ENCODE results near the gene JUNB. TPM values are rescaled to one million over a fixed set of nuclear protein-coding genes. Genes with fewer than 3 reads are reported as not detected.
A peak's percentile ranks its signal among the peaks of the same experiment; 100 is the strongest.

Gene JUNB
- total and polyA plus RNA-seq, 10 of the 15 experiments (the other 5 are each of a cell fraction or from before 2014, with no cell fraction given): 0.55 to 144 (median 68.3) TPM

- Histone ChIP-seq H3K36me3 (ENCODE audit: control insufficient read depth in 2 of 2, insufficient read depth in 2 of 2, low read length in 1 of 2) (no peaks in the 10 kb centered on the region), H2AFZ (ENCODE audit: control insufficient read depth, low read depth, low read length) (peak overlapping the region; percentile 47), H3K4me3 (peak overlapping the region; percentile 49; the same call in 1 of the 2 replicates), H3K4me2 (ENCODE audit: control insufficient read depth, insufficient read depth) (peak overlapping the region; percentile 78), H3K9me3 (replicated peaks; ENCODE audit: control insufficient read depth, insufficient read depth, low read length) (no peaks in the 10 kb centered on the region), H3K4me1 (ENCODE audit: control insufficient read depth, insufficient read depth, low read length) (no peaks in the 10 kb centered on the region; the same call in 1 of the 2 replicates), H4K20me1 (ENCODE audit: control insufficient read depth, insufficient read depth) (no peaks in the 10 kb centered on the region), H3K27me3 (replicated peaks in 1 of 2; ENCODE audit: control insufficient read depth in 2 of 2, insufficient read depth in 2 of 2, low read length in 1 of 2) (no peaks in the 10 kb centered on the region; a peak in 1 of 4 replicates), H3K79me2 (ENCODE audit: control insufficient read depth, insufficient read depth, low read length) (no peaks in the 10 kb centered on the region), H3K27ac (ENCODE audit: control insufficient read depth, insufficient read depth) (no peak overlapping the region), H3K9ac (ENCODE audit: control insufficient read depth, insufficient read depth, low read length) (no peak overlapping the region)
- peak; percentile 94 for ATAC-seq
- BruUV-seq (replicated peaks): no TSS peak
- intact Hi-C loops (cut with micrococcal nuclease; ENCODE audit: unreplicated experiment): loop anchor here (1.0 kb wide), 2 partner anchors 30 to 81 kb away; no protein-coding TSS in a partner anchor
- no peak for DNase-seq (ENCODE audit: low read depth, low spot score)
- ChIA-PET POLR2A (interaction anchor here (0.5 to 1.9 kb wide), 7 partner anchors 30 to 1062 kb away, joined by 3 to 7 read pairs (median 4); partner anchors contain the start of gene TNPO2), SMC1A (ENCODE audit: uncharacterized antibody, unreplicated experiment) (interaction anchor here (0.6 to 4.6 kb wide), 8 partner anchors 11 to 81 kb away, joined by 3 to 61 read pairs (median 4); no protein-coding TSS in a partner anchor), CTCF (interaction anchor here (0.6 to 17.0 kb wide), 34 partner anchors 8 to 328 kb away, joined by 3 to 426 read pairs (median 4); partner anchors contain the start of genes DHPS, GET3, JUNB and PRDX2), RAD21 (ENCODE audit: unreplicated experiment) (interaction anchor here (0.6 to 9.0 kb wide), 11 partner anchors 12 to 199 kb away, joined by 3 to 76 read pairs (median 4); partner anchors contain the start of gene RNASEH2A)
- WGBS (ENCODE audit: insufficient coverage, insufficient replicate concordance, low lambda C conversion rate, missing lambda C conversion rate): 3% methylated on average over 30 of the region's 30 CpGs
- in situ Hi-C loops (cut with MboI): loop anchor here (5.0 kb wide), 1 partner anchor 81 kb away; no protein-coding TSS in a partner anchor
- FAIRE-seq: no peak
- TF ChIP-seq USF2 (IDR thresholded peaks at IDR 0.05; ENCODE audit: borderline replicate concordance, low read depth, low read length) (no peak), ZBED1 (IDR thresholded peaks at IDR 0.05; ENCODE audit: borderline replicate concordance) (no peak), IKZF2 (IDR thresholded peaks at IDR 0.05) (peak in 1 of 2 experiments; percentile 38; a peak in 1 of 4 replicates), ATF3 (IDR thresholded peaks at IDR 0.05; ENCODE audit: borderline replicate concordance, extremely low read depth, low read depth, low read length) (no peak), CHD2 (IDR thresholded peaks at IDR 0.05; ENCODE audit: borderline replicate concordance, low read depth, low read length) (0 out of 2 replicates have a peak, but pooled peaks have one; percentile 37), KLF5 (IDR thresholded peaks at IDR 0.05; ENCODE audit: partially characterized antibody) (no peak), GATAD2B (conservative IDR thresholded peaks at IDR 0.05; ENCODE audit: low read depth) (peak; percentile 30; the same call in 1 of the 2 replicates), BHLHE40 (IDR thresholded peaks at IDR 0.05; ENCODE audit: borderline replicate concordance in 1 of 2, low read depth in 2 of 2, low read length in 1 of 2) (peak; percentile 28 to 47; a peak in 2 of 4 replicates), CBX5 (IDR thresholded peaks at IDR 0.05; ENCODE audit: low read depth) (no peak), SMARCA5 (IDR thresholded peaks at IDR 0.05) (peak; percentile 39; the same call in 1 of the 2 replicates), CTCF (IDR thresholded peaks at IDR 0.05 in 2 of 3, conservative IDR thresholded peaks at IDR 0.05 in 1 of 3; ENCODE audit: control insufficient read depth in 2 of 3, extremely low read depth in 1 of 3, insufficient read depth in 1 of 3, low read depth in 3 of 3, low read length in 3 of 3) (peak; percentile 80 to 96 (median 86)), DPF2 (IDR thresholded peaks at IDR 0.05) (peak; percentile 29; the same call in 1 of the 2 replicates), TCF12 (IDR thresholded peaks at IDR 0.05; ENCODE audit: low read depth, low read length) (0 out of 2 replicates have a peak, but pooled peaks have one; percentile 8), ZSCAN29 (IDR thresholded peaks at IDR 0.05) (no peak), IKZF1 (conservative IDR thresholded peaks at IDR 0.05) (peak; percentile 79), LARP7 (IDR thresholded peaks at IDR 0.05) (peak; percentile 67; the same call in 1 of the 2 replicates), EED (IDR thresholded peaks at IDR 0.05; ENCODE audit: low read depth) (peak; percentile 68), CREB1 (IDR thresholded peaks at IDR 0.05; ENCODE audit: low read depth) (no peak), POU2F2 (IDR thresholded peaks at IDR 0.05; ENCODE audit: borderline replicate concordance, low read depth, low read length) (no peak), RAD21 (IDR thresholded peaks at IDR 0.05; ENCODE audit: insufficient read depth, low read depth, low read length) (peak; percentile 65), TCF3 (IDR thresholded peaks at IDR 0.05; ENCODE audit: borderline replicate concordance, insufficient read depth, low read depth, low read length) (0 out of 2 replicates have a peak, but pooled peaks have one; percentile 31), STAT3 (IDR thresholded peaks at IDR 0.05; ENCODE audit: low read depth, low read length) (no peak)
Observed at GRCh38 chr19:12766051-12766521, 25.2 kb upstream of the JUNB start.

Data from GM12878 (cell line).